Fibroblast of lung (primary cell): ENCODE measurements around the gene UAP1L1.

Experiments
- EZH2 ChIP-seq: IDR thresholded peaks from 2 replicates; pipeline ENCODE4 v1.5.1; 2012; ENCODE audit warnings: low read length, control low read depth, mild to moderate bottlenecking; ENCODE audit errors: missing control alignments
- TF ChIP-seq, protein P1 (sequence below), 2 donors: IDR thresholded peaks in 1 of 2; conservative IDR thresholded peaks in 1 of 2; 1 replicate in 1 of 2; 2 replicates in 1 of 2; pipeline ENCODE4 v1.5.1; 2011 to 2012; ENCODE audit warnings: low read length in 2 of 2, control low read depth in 1 of 2, inconsistent platforms in 1 of 2, low read depth in 1 of 2, mild to moderate bottlenecking in 1 of 2

- no peak for TF ChIP-seq EZH2
- TF ChIP-seq, protein P1, sequence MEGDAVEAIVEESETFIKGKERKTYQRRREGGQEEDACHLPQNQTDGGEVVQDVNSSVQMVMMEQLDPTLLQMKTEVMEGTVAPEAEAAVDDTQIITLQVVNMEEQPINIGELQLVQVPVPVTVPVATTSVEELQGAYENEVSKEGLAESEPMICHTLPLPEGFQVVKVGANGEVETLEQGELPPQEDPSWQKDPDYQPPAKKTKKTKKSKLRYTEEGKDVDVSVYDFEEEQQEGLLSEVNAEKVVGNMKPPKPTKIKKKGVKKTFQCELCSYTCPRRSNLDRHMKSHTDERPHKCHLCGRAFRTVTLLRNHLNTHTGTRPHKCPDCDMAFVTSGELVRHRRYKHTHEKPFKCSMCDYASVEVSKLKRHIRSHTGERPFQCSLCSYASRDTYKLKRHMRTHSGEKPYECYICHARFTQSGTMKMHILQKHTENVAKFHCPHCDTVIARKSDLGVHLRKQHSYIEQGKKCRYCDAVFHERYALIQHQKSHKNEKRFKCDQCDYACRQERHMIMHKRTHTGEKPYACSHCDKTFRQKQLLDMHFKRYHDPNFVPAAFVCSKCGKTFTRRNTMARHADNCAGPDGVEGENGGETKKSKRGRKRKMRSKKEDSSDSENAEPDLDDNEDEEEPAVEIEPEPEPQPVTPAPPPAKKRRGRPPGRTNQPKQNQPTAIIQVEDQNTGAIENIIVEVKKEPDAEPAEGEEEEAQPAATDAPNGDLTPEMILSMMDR (conservative IDR thresholded peaks at IDR 0.05 in 1 of 2, IDR thresholded peaks at IDR 0.05 in 1 of 2; ENCODE audit: low read depth in 1 of 2, low read length in 2 of 2) = no peak
Measured at GRCh38 chr9:137115394-137116026, 38.2 kb downstream of the UAP1L1 start.
